ENCODE results near the gene LSM7. TPM values are rescaled to one million over a fixed set of nuclear protein-coding genes. Genes with fewer than 3 reads are reported as not detected.

Gene LSM7
- total RNA-seq, 1 donor from 2014 or later, result 119 TPM

DNA sequence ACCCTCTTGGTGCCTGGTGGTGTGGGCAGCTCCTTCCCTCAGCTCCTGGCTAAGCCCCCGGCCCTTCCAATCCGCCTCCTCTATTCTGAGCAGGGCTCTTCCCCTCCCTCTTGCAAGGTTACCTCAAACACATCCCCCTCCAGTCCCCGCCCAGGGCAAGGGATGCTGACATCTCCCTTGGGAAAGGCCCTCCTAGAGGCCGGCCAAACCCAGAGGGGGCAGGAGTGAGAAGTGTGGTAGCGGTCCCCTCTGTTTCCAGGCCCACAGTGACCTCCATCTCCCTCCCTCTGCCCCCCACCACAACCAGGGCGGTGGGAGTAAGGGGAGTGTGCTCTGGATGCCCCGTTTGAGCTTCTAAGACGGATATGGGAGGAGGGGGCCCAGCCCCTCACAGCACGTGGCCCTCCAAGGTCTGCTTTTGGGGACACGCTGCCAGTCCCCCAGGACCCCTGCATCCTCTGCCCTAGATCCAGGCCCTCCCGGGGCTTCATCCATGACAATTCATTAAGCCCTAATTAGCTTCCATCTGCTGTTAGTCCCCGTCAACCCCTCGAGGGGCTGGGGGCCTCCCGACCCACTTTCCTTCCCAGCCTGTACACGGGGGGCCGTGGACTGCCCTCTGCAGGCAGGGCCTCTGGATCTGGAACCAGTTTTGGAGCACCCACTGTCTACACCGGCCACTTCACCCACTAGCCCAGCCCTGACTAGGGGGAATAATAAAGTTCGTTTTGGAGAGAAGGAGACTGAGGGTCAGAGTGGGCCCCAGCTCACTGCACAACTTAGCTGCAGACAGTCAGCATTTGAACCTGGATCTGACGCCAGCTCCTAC is 22.7 kb downstream of the LSM7 start:
- intact Hi-C loops (cut with micrococcal nuclease), result no loop called here

DNA sequence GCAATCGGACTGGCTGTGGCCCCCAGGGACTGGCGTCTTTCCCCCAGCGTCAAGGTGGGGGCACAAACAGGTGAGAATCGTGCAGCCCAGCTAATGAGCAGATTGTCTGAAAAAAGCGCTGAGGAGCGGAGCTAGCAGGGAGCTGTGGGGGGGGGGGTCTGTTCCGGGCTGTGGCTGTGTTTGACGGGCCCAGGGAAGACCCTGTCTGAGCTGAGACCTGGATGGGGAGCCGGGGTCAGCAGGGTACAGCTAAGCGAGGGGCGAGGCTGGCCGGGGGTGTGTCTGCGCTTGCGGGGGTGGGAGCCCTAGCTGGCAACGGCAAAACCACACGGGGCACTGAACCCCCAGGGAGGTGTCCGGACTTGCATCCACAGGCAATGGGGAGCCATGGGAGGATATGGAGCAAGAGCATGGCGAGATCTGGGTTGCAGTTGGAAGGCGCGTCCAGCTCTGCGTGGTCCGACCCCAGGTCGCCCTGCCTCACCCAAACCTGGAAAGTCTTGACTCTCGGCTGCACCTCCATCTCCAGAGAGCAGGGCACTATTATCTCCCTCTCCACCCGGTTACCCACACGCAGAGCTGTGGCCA is 25.1 kb downstream of the LSM7 start:
- intact Hi-C loops (cut with micrococcal nuclease), result no loop called here

DNA sequence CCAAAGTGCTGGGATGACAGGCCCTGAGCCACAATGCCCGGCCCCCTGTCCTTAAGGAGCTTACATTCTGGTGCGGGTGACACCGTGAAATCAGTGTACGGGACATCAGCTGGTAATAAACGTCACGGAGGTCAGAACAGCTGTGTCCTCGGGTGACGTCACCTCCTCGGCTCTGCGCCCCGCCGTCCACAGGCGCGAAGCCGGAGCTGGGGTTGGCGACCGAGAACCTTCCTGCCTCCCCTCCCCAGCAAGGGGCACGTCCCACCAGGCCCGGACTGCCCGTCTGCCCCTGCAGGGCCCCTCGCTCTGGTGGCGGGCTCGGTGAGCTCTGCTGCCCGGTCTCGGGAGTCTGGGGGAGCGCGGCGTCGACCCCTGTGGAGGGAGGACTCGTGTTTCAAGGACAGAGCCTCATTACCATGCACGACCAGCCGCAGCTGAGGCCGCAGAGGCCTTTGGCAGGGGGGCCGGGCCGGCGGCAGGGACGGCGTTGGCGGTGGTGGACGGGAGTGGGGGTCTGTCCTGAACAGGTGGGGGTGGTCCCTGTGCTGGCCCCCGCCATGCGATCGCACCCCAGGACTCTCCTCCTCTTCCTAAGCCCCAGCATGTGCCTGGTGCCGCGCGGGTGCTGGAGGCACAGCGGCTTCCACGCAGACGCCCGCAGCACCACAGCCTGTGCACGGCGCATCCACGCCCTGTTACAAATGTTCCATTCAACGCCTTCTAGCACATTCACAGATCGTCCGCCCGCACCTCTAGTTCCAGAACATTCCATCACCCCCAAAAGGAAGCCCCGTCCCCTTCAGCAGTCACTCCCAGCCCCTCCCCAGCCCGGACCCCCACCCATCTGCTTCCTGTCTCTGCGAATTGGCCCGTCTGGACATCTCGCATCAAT is 25.8 kb downstream of the LSM7 start:
- intact Hi-C loops (cut with micrococcal nuclease), result no loop called here

DNA sequence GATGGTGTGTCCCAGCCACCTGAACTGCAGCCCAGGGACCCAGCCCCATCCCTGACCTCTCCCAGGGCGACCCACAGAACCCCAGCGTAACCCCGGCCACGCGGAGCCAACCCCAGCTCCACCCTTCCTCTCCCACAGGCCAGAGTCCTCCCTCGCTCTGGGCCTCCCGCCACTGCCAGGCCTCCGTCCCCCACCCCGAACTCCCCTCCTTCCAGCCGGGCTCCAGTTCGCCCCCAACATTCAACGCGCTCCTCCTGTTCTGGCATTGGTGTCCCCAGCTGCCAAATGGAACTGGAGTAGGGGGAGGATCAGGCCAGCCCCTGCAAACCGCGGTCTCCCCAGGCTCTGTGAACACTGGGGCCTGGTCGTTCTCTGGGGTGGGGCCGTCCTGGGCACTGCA is 27.9 kb downstream of the LSM7 start:
- intact Hi-C loops (cut with micrococcal nuclease), result no loop called here

DNA sequence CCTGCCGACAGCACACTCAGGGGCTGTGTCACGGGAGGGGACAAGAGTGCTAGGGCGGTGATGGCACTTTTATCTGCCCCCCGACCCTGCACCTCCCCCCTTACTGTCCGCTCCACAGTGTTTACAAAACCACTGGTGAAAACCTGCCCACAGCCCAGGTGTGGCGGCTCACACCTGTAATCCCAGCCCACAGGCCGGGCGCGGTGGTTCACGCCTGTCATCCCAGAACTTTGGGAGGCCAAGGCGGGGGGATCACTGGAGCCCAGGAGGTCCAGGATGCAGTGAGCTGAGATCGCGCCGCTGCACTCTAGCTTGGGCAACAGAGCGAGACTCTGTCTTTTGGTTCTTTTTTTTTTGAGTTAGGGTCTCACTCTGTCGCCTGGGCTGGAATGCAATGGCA is 32.2 kb downstream of the LSM7 start:
- intact Hi-C loops (cut with micrococcal nuclease), result no loop called here

DNA sequence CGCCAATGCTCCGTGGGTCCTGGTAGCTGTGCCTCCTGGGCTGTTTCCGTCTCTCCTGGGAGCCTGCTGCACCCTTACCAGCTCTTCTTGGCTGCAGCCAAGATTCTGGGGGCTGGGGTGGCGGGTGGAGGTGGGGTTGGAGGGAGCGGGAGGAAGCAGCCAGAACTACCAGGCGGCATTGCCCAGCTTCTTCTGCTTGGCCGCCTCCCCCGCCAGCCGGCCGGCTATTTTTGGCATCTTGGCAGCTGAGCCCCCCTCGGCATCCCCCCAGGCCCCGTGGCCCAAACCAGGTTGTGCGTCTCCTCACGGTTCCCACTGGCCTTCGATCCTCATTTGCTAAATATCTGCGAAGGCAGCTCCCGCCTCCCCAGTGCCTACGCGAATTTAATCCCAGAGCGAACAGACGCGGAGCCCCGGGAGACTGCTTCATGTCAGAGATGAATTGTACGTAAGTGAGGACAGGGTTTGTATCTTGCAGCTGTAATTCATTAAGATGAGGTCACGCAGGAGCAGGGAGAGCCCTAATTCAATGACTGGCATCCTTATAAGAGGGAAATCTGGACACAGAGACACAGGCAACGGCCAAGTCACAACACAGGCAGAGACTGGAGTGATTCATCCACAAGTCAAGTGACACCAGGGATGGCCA is 33.6 kb downstream of the LSM7 start:
- intact Hi-C loops (cut with micrococcal nuclease), result no loop called here

DNA sequence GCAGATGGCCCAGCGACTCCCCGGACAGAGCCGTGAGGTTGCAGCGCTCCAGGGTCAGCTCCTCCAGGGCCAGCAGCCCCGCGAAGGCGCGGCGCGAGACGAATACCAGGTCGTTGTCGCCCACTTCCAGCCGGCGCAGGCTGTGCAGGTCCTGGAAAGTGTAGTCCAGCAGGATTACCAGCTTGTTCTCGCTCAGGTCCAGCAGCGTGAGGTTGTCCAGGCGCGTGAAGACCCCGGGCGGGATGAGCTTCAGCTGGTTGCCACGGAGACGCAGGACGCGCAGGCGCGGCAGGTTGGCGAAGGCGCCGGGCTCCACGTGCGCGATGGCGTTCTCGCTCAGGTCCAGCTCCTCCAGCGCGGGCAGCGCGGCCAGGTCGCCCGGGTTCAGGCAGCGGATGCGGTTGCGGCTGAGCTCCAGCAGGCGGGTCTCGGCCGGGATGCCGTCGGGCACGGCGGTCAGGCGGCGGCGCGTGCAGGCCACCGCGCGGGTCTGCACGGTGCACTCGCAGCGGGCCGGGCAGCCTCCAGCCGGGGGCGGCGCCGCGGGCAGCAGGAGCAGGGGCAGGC is 37.1 kb downstream of the LSM7 start:
- intact Hi-C loops (cut with micrococcal nuclease), result no loop called here

DNA sequence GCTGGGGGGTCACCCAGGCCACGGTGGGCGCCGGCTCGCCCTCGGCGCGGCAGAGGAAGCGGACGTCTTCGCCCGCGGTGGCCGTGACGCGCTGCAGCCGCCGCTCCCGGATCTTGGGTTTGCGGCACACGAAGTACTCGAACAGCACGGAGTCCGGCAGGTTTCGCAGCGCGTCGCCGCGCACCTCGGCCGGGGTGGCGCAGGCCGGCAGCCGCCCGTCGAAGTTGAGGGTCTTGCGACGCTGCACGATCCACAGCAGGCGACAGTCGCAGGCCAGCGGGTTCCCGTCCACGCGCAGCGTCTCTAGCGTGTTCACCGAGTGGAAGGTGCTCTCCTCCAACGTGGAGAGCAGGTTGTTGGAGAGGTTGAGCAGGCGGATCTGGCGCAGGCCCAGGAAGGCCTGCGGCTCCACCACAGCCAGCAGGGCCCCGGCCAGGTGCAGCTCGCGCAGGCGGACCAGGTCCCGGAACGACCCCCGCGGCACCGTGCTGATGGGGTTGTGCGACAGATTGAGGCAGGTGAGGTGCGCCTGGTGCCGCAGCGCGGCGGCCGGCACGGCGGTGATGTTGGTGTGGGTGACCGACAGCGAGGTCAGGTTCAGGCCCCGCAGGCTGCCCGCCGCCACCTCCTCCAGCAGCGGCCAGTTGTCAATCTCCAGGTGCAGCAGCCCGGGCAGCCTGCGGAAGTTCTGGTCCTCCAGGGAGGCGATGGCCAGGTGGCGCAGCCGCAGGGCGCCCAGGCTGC is 37.8 kb downstream of the LSM7 start:
- intact Hi-C loops (cut with micrococcal nuclease), result no loop called here

DNA sequence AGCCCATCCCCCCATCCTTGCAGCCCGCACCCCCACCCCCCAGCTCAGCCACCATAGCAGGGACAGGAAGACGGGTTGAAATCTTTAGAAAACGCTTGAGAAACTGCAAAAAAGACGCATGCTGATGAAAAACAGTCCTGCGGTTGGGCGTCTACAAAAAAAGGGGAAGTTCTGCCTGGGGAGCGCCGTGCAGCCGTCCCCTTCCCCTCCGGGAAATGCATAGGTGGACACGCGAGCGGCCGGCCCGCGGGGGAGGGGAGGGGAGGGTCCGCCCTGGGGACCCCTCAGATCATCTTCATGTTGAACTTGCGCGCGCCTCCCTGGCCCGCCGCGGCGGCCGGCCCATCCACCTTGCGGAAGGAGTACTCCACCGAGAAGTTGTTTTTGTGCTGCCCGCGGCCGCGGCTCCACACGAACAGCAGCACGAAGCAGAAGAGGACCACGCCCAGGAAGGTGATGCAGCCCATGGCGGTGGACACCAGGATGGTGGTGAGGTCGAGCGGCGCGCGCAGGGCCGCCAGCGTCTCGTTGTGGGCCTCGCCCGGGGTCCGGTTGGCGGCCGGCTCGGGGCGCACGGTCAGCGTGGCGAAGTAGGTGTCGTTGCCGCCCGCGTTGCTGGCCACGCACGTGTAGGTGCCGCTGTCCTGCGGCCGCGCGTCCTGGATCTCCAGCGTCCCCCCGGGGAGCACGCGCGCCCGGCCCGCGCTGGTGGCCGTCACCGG is 38.5 kb downstream of the LSM7 start:
- intact Hi-C loops (cut with micrococcal nuclease), result loop anchor here (1.0 kb wide), 1 partner anchor 37 kb away; no protein-coding TSS in a partner anchor

DNA sequence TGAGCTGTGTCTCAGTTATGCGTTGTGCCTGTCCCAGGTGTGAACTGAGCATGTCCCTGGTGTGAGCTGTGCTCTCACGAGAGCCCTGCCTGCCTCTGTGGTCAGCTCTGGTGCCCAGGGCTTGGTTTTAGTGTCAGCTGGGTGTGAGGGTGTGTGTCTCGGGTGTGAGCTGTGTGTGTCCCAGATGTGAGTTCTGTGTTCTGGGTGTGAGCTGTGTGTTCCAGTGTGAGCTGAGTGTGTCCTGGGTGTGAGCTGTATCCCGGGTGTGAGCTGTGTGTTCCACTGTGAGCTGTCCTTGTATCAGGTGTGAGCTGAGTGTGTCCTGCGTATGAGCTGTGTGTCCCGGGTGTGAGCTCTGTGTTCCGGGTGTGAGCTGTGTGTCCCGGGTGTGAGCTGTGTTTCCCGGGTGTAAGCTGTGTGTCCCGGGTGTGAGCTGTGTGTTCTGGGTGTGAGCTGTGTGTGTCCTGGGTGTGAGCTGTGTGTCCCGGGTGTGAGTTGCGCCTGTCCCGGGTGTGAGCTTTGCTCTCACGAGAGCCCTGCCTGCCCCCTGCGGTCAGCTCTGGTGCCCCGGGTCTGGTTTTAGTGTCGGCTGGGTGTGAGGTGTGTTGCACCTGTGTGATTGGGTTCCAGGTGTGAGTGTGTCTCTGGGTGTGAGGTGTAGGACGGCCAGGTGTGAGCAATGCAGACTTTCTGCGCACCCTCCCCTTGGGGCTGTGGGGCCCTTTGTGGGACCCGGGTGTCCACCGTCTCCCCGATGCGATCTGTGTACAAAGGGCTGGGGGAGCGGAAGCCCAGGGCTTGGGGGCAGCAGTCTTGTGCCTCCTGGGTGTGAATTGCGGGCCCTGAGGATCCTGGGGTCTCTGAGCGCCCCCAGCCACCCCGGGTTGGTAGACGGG is 39.3 kb downstream of the LSM7 start:
- intact Hi-C loops (cut with micrococcal nuclease), result loop anchor here (1.0 kb wide), 1 partner anchor 38 kb away; no protein-coding TSS in a partner anchor

DNA sequence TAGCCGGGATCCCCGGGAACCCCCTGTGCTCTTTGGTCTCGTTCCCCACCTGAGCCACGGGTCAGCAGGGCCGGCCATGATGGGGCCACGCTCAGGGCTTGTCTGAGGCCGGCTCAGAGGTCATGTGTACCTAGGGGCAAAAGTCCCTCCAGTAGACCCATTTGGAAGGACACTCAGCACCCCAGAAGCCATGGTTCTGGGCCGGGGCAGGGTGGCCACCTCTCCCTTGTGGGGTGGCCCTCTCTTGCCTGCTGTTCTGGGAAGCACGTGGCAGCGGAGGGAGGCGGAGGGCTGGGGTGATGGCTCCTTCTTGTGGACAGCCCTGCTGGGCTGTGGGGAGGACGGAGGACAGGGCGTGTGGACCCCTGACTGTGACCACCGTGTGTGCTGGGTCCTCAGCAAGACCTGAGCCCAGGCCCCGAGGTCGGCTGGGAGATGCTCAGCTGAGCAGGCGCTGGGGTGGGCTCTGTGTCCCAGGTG is 40.0 kb downstream of the LSM7 start:
- intact Hi-C loops (cut with micrococcal nuclease), result no loop called here

DNA sequence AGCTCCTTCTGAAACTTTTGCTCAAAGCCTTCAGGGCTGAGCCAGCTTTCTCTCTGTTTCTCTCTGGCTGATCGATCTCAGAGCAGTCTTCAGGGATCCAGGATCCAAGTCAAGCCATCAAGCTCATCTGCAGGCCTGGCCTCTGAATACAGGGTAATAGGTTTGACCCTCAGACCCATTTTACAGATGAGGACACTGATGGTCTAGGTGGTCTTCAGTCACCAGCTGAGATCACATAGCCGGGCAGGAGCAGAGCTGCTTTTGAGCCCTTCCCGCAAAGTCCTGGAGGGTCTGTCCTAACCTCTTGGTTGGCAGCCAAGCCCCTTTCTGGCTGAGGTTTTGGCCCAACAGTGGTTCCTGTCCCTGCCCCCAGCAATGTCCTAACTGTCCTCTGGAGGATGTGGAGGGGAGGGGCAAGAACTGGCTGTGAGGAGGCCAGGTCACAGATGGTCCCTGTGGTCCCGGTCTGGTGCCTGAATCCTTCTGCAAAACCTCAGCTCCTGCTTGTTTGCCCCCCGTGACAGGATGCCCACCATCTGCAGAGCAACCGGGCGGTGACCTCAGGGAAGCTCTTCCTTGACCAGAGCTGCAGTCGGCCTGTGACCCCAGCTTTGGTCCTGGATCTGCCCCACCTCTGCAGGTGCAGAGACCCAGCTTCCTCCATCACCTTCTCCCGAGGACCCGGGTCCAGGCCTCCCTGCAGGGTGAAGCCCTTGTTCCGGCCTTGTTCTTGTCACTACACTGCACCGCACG is 40.6 kb downstream of the LSM7 start:
- intact Hi-C loops (cut with micrococcal nuclease), result no loop called here

DNA sequence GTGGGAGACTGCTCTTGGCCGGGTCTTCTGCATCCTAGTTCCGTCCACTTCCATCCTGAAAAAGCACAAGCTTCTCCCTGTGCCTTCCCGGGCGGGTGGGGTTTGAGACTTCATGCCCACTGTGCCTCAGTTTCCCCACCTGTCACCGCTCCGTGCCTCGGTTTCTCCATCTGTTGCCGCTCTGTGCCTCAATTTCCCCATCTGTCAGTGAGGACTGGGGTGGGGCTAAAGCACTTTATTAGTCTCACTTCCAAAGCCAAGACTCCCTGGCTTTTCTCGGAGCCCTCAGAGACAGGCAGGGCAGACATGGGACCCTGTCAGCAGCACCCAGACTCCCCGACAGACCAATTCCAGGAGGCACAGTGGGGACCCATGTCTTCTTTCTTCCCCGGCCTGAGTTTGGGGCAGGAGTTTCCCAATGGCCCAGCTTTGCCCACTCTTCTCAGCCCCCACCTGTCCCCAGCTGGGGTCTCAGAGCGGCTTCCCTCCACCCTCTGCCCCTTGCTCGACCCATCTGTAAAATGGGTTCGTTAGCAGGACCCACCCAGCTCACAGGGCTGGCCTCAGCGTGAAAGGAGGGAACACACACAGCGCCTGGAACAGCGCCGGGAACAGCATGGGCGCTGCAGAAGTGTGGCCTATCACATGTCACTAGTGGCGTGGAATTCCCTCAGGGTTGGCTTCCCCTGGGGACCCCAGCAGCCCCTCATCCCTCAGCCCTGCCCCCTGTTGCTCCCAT is 41.8 kb downstream of the LSM7 start:
- intact Hi-C loops (cut with micrococcal nuclease), result no loop called here

DNA sequence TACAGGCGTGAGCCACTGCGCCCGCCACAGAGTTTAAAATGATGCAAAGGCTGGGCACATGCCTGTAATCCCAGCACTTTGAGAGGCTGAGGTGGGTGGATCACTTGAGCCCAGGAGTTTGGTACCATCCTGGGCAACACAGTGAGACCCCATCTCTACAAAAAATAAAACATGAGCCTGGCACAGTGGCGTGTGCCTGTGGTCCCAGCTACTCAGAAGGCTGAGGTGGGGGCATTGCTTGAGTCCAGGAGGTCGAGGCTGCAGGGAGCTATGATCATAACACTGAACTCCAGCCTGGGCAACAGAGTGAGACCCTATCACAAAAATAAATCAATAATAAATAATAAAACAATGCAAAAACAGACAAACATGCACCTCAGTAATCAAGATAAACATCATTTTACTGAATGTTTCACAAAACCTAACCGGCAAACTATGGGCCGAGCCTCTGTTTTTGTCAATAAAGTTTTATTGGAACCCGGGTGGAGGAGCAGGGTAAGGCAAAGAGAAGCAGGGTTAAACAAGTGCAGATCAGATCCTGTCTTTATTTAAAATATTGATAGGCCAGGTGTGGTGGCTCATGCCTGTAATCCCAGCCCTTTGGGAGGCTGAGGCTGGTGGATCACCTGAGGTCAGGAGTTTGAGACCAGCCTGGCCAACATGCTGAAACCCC is 44.4 kb downstream of the LSM7 start:
- intact Hi-C loops (cut with micrococcal nuclease), result no loop called here

DNA sequence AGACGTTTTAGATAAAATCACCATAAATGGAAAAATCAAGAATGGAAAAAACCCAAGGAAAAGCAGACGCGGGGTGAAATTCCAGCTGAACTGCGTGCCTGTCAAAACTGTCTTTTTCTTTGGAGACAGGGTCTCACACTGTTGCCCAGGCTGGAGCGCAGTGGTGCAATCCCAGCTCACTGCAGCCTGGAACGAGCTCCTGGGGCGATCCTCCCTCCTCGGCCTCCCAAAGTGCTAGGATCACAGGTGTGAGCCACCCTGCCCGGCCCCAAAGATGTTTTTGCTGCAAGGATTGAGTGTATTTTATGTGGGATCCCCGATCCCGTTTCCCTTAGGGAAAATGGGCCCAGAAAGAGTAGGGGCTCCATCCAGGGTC is 45.5 kb downstream of the LSM7 start:
- intact Hi-C loops (cut with micrococcal nuclease), result no loop called here

DNA sequence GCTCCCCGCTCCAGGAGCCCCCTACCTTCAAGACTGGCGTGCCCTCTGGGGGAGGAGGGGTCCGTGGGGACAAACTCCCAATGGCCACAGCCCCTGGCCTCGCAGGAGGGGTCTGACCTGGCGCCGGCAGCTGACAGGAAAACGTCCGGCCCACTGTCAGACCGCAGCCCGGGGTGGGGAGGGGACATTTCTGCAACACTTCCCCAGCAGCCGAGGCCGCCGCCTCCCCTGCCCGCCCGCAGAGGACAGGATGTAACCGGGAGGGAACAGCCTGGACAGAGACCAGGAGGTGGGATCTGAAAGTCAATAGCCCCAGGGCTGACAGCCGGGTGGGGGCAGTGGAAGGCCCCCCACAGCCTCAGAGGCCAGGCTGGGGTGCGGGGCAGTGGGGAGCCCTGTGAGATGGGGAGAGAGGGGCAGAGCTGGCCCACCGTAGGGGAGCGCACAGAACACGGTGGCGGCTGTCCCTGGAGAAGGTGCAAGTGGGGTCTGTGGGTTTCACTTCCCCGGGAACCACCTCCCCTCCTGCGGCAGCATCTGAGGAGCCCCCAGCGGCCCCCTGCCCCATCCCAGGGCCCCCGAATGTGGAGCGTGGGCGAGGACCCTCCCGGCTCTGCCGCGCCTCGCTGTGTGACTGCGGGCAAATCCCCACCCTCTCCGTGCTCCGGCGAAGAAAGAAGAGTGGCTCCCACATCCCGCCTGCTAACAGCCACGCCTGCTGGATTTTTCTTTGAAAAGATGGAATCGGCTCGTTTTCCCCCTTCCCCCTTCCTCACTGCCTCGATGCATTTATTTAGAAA is 46.1 kb downstream of the LSM7 start, which contains the start of gene PEAK3:
PEAK3 (minus strand) TSS at position 114 of the 800 bp plus-strand sequence. CDS start 1,244 bp downstream, outside the sequence.
- intact Hi-C loops (cut with micrococcal nuclease), result no loop called here

Measured in T-helper 1 cell treated with Interleukin-12 subunit alpha and Interleukin-12 subunit beta and Interleukin-4 antibody, amounts not matched to agents 30 ng/mL and 1 ng/mL, for 36 hours (primary cell).